ENCODE results near the gene SLF1.

The SLF1 gene

DNA sequence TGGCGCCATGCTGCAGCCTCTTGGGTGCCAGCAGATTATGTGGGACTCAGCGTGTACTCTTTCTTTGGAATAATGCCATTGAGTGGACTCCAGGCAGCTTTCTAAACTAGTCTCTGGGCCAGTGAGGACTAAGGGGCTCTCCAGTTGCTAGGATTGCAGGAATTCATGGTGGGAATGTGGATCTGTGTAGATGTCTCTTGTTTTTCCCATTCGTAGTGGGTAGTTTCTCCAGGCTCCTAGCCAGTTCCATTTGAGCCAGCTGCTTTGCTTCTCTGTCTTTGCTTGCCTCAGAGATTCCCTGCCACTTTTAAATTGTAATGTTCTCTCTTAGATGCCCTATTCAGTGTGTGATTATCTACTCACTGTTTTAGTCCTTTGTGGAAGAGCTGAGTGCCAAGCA lies 42.6 kb downstream of the SLF1 start:
- DNase-seq (ENCODE audit: low read depth), result no peak

- no peak for DNase-seq (ENCODE audit: low read depth)
Measured at GRCh38 chr5:94667937-94668336, 49.5 kb downstream of the SLF1 start.

DNA sequence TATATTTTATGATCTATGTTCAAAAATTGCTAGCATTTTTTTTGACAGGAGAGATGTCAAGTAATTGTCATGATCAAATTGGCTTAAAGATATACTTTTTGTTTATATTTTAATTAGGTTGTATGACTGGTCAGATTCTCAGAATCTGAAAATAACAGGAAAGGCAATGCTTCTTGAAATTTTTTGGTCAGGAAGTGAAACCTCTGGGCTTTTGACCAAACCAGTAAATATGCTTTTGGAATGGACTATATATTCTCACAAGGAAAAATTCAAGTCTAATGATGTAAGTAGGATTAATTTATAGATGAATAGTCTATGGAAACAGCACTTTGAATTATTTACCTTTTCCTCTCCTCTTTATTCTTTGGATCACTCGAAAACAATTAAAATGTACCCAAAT lies 52.3 kb downstream of the SLF1 start:
- no peak for DNase-seq (ENCODE audit: low read depth)

- DNase-seq (ENCODE audit: low read depth), result no peak
Measured at GRCh38 chr5:94672746-94673145, 54.3 kb downstream of the SLF1 start.

DNA sequence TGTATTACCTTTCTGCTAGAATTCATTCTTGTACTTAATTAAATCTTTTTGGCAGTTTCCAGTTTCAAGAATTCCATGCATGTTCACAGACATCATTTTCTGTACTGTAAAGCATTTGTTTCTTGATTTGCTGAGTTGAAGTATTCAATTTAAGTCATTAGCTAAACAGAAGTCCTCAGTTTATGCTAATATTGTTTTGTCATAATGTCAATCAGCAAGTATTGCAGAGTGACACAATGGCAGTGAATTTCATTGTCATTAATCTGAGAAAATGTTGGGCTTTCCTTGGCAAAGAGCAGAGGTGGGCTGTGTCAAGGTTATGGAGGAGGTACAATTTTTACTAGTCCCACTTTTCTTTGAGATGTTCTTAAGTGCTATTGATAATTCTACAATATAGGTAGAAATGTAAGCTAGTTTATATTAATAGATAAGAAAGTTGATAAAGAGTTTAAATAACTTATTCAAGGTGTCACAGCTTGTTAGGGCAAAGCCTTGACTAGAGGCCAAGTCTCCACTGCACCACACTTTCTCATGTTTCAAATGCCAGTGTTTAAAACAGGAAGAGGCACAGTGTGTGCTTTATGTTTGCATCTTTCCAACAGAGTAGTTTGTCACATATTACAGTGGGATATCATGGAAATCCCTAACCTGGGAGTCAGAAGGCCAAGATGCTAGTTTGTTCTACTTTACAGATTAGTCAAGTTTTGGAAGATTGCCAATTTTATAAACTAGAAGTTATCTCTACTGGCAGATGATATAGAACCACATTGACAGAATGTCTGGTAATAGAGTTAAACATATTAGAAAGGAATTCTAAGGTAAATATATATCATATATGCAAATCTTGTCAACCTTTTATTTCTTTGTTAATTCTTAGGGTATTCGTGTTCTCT lies 56.3 kb downstream of the SLF1 start:
- DNase-seq (ENCODE audit: low read depth), result no peak

GRCh38 chr5:94675965-94676618 lies 57.6 kb downstream of the SLF1 start:
- DNase-seq (ENCODE audit: low read depth), result no peak

GRCh38 chr5:94682814-94683520 lies 64.5 kb downstream of the SLF1 start:
- no peak for DNase-seq (ENCODE audit: low read depth)

DNA sequence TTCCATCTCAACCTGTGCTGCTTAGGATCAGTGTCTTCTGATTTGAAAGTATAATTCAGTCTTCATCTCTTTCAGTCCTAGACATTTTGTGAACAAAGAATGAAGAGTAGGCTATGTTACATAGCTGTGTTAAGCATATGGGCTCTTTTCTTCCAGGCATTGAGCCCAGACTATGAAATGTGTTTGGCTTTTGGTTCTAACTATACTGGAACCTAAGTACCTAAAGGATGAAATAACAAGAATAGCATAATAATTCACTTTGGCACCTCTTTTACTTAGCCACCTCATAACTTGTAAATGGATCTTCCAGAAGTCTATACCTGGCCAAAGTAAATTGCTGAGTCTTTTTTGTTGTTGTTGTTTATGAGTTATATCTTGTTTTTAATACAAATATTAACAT lies 71.4 kb downstream of the SLF1 start:
- DNase-seq (ENCODE audit: low read depth), result no peak

- DNase-seq (ENCODE audit: low read depth), result no peak
Measured at GRCh38 chr5:94690778-94691177, 72.3 kb downstream of the SLF1 start.

DNA sequence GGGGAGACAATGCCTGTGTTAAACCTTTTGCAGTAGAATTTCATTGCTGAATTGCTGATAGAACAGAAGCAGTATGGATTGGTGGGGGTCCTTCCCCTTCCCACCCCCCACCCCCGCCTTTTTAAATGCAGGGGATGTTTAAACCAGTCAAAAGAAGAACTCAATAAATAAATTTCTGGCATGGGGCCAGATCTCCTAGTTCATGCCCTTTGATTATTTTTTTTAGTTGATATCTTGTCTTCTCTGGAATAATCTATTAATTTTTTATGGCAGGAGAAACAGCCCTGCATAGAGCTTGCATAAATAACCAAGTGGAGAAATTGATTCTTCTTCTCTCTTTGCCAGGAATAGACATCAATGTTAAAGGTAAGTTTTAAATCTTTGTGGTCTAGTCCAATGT lies 72.8 kb downstream of the SLF1 start:
- DNase-seq (ENCODE audit: low read depth), result no peak

DNA sequence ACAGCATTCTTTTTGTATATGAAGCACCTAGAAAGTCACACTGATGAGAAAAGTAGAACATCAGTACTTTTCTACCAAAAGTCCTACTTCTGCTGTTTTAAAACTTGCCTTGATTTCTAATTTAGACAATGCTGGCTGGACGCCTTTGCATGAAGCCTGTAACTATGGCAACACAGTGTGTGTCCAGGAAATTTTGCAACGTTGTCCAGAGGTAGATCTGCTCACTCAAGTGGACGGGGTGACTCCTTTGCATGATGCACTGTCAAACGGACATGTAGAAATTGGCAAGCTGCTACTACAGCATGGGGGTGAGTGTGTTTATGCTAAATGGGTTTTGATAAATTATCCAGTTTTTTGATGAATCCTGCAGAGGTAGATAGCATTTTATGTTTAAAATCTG lies 73.5 kb downstream of the SLF1 start:
- DNase-seq (ENCODE audit: low read depth), result no peak

GRCh38 chr5:94692581-94692980 lies 74.1 kb downstream of the SLF1 start:
- no peak for DNase-seq (ENCODE audit: low read depth)

DNA sequence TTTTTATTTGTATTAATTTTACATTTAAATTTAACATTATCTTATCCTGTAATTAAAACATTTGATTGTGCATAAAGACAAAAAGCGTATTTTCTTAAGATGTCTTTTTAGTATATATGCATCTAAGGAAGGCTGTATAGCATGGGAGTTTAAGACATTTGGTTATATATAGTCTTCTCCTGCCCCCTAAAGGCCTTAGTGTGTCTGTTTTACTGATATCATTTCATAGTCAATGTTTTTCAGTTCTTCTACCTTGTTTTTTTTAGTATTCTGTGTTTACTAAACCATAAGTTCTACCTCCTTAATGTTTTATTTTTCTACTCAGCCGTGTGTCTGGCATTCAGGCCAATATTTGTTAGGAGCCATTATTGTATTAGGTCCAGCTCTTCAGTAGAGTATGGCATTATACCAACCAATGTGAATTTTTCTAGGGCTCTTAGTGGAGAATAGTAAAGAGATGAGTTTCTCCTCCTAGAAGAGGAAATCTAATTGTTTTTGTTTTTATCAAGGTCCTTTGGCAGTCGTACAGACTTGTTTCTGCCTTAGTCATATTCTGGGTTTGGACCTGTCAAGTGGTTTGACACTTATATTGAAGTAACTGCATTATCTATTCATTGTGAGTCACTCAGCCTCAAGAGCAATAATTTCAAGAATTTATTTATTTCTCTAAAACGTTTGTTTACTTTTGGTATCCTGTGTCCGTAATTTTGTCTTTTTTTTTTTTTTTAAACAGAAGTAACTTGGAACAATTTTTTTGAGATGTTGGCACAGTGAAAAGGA lies 74.8 kb downstream of the SLF1 start:
- DNase-seq (ENCODE audit: low read depth), result no peak

- DNase-seq (ENCODE audit: low read depth), result no peak
Measured at GRCh38 chr5:94693845-94694370, 75.4 kb downstream of the SLF1 start.

- no peak for DNase-seq (ENCODE audit: low read depth)
Measured at GRCh38 chr5:94694671-94695070, 76.2 kb downstream of the SLF1 start.

DNA sequence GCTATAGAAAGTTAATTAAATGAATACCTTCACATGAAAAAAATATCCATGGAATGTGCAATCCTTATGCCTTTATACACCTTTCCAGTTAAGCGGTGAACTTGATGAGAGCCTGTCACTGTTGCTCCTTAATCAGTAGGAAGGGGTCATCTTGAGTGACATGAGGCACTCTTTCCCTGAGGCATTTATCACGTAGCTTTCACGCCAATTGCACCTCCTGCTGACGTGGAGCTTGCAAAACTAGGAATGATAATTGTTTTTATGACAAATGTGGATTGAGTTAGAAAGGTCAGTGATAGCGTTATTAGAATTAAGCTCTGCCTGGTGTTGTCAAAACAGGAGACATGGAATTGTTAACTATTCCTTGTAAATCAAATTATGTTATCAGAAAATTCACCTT lies 79.7 kb downstream of the SLF1 start:
- no peak for DNase-seq (ENCODE audit: low read depth)

- DNase-seq (ENCODE audit: low read depth), result no peak
Measured at GRCh38 chr5:94699562-94699961, 81.1 kb downstream of the SLF1 start.

DNA sequence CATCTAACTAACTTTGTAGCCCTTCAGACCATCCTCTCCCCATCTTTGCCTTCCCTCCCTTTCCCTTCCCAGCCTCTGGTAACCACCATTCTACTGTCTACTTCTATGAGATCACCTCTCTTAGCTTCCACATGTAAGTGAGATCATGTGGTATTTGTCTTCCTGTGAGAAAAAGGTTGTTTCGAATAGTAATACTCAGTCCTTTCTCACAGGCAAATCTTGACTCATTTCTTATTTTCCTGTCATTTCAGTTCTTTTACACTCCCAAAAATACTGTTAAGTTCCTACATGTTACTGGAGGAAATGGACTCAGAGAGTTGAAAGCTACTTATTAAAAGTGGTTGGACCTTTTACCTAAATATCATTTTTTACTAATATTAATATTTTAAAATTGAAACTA lies 82.1 kb downstream of the SLF1 start:
- DNase-seq (ENCODE audit: low read depth), result no peak

GRCh38 chr5:94702729-94703128 lies 84.3 kb downstream of the SLF1 start:
- no peak for DNase-seq (ENCODE audit: low read depth)

- DNase-seq (ENCODE audit: low read depth), result no peak
Measured at GRCh38 chr5:94705427-94705826, 87.0 kb downstream of the SLF1 start.

DNA sequence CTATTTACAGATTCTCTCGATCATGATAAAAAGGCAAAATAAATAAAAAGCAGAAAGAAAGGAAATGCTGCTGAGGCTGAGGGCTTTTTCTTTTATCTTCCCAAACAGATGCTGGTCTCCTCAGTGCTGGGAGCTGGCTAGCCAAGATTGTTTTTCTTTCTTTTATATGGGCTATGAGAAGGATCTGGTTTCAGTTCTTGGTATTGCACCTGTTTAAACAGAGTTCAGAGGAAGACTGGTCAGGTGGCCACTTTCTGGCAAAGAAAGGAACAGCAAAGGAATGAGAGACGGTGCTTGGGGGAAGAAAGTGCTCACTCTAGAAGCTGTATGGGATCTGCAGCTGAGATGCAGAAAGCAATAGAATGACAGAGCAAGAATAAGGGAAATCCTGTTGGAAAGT lies 88.9 kb downstream of the SLF1 start:
- DNase-seq (ENCODE audit: low read depth), result no peak

DNA sequence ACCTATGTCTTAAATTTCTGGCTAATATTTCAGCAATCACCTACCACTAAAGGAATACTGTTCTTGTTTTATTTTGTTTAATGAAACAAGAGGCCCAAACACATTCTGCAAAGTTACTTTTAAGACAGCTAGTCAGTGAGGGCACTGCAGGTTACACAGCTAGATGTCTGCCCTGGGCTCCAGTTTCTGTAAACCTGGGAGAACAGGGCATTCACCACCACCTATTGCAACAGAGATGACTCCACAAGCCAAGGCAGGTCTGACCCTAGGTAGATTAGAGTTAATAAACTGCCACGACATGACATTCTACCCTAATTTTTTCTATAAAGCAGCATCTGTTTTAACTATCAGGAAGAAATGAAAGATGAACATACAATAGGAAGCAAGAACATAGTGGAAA lies 90.8 kb downstream of the SLF1 start:
- no peak for DNase-seq (ENCODE audit: low read depth)

All from CMK (cell line).